ENCODE data around the gene VCPKMT. TPM values are rescaled to one million over a fixed set of nuclear protein-coding genes. Genes with fewer than 3 reads are reported as not detected.

VCPKMT gene
- total RNA-seq, 4 donors from 2014 or later = 3.6 to 7.3 (median 6.4) TPM

- TF ChIP-seq CTCF (IDR thresholded peaks at IDR 0.05; ENCODE audit: low read depth) = no peak
Measured at GRCh38 chr14:50106178-50106577, 10.2 kb downstream of the VCPKMT start.

GRCh38 chr14:50103558-50103957 lies 12.8 kb downstream of the VCPKMT start:
- no peak for TF ChIP-seq CTCF (IDR thresholded peaks at IDR 0.05; ENCODE audit: low read depth)

GRCh38 chr14:50101417-50101816 lies 15.0 kb downstream of the VCPKMT start:
- TF ChIP-seq CTCF (IDR thresholded peaks at IDR 0.05; ENCODE audit: low read depth) = no peak

- no peak for TF ChIP-seq CTCF (IDR thresholded peaks at IDR 0.05; ENCODE audit: low read depth)
Measured at GRCh38 chr14:50100805-50101204, 15.6 kb downstream of the VCPKMT start.

GRCh38 chr14:50099335-50099734 lies 17.0 kb downstream of the VCPKMT start:
- no peak for TF ChIP-seq CTCF (IDR thresholded peaks at IDR 0.05; ENCODE audit: low read depth)

- no peak for TF ChIP-seq CTCF (IDR thresholded peaks at IDR 0.05; ENCODE audit: low read depth)
Measured at GRCh38 chr14:50095895-50096294, 20.5 kb downstream of the VCPKMT start.

- no peak for TF ChIP-seq CTCF (IDR thresholded peaks at IDR 0.05; ENCODE audit: low read depth)
Measured at GRCh38 chr14:50094056-50094755, 22.2 kb downstream of the VCPKMT start.

All from subcutaneous adipose tissue (tissue), 4 donors.